Measurements from ENCODE around the gene RASGRF1.

RASGRF1 gene

GRCh38 chr15:78917888-78918287 is 172.7 kb downstream of the RASGRF1 start:
- no peak for ATAC-seq
- no peak for TF ChIP-seq OSR1 (CRISPR knock-in tag; IDR thresholded peaks at IDR 0.05)
- TF ChIP-seq ARNTL (CRISPR knock-in tag; IDR thresholded peaks at IDR 0.05; ENCODE audit: borderline replicate concordance, low read depth): no peak
- TF ChIP-seq GLIS3 (CRISPR knock-in tag; IDR thresholded peaks at IDR 0.05): no peak
- no peak for TF ChIP-seq PPARA (CRISPR knock-in tag; IDR thresholded peaks at IDR 0.05; ENCODE audit: borderline replicate concordance)
- TF ChIP-seq BACH2 (CRISPR knock-in tag; IDR thresholded peaks at IDR 0.05; ENCODE audit: borderline replicate concordance): no peak
- no peak for TF ChIP-seq RARB (CRISPR knock-in tag; IDR thresholded peaks at IDR 0.05)
- TF ChIP-seq TCF4 (CRISPR knock-in tag; IDR thresholded peaks at IDR 0.05; ENCODE audit: borderline replicate concordance): no peak
- TF ChIP-seq POU6F1 (CRISPR knock-in tag; IDR thresholded peaks at IDR 0.05; ENCODE audit: borderline replicate concordance, low read depth): no peak
- no peak for TF ChIP-seq ZFP3 (CRISPR knock-in tag; IDR thresholded peaks at IDR 0.05)
- TF ChIP-seq CSDC2 (CRISPR knock-in tag; IDR thresholded peaks at IDR 0.05): no peak

GRCh38 chr15:78916088-78916487 is 174.5 kb downstream of the RASGRF1 start:
- no peak for ATAC-seq
- TF ChIP-seq ISL1 (CRISPR knock-in tag; IDR thresholded peaks at IDR 0.05): no peak
- TF ChIP-seq RARB (CRISPR knock-in tag; IDR thresholded peaks at IDR 0.05): no peak
- TF ChIP-seq BACH2 (CRISPR knock-in tag; IDR thresholded peaks at IDR 0.05; ENCODE audit: borderline replicate concordance): no peak
- no peak for TF ChIP-seq ZC3H10 (CRISPR knock-in tag; IDR thresholded peaks at IDR 0.05)
- no peak for TF ChIP-seq CSRNP3 (CRISPR knock-in tag; IDR thresholded peaks at IDR 0.05)
- no peak for TF ChIP-seq TCF4 (CRISPR knock-in tag; IDR thresholded peaks at IDR 0.05; ENCODE audit: borderline replicate concordance)
- TF ChIP-seq PATZ1 (CRISPR knock-in tag; IDR thresholded peaks at IDR 0.05; ENCODE audit: borderline replicate concordance): no peak
- no peak for TF ChIP-seq CSDC2 (CRISPR knock-in tag; IDR thresholded peaks at IDR 0.05)
- no peak for TF ChIP-seq TOX (CRISPR knock-in tag; IDR thresholded peaks at IDR 0.05; ENCODE audit: borderline replicate concordance)

- no peak for TF ChIP-seq TSHZ2 (CRISPR knock-in tag; IDR thresholded peaks at IDR 0.05)
- TF ChIP-seq PATZ1 (CRISPR knock-in tag; IDR thresholded peaks at IDR 0.05; ENCODE audit: borderline replicate concordance): no peak
- no peak for TF ChIP-seq RARB (CRISPR knock-in tag; IDR thresholded peaks at IDR 0.05)
- no peak for TF ChIP-seq ZNF70 (CRISPR knock-in tag; IDR thresholded peaks at IDR 0.05)
- no peak for TF ChIP-seq ESRRG (CRISPR knock-in tag; IDR thresholded peaks at IDR 0.05)
- no peak for TF ChIP-seq GLIS3 (CRISPR knock-in tag; IDR thresholded peaks at IDR 0.05)
- TF ChIP-seq OSR1 (CRISPR knock-in tag; IDR thresholded peaks at IDR 0.05): no peak
- no peak for TF ChIP-seq ZNF565 (CRISPR knock-in tag; conservative IDR thresholded peaks at IDR 0.05; ENCODE audit: low read depth)
- TF ChIP-seq POU6F1 (CRISPR knock-in tag; IDR thresholded peaks at IDR 0.05; ENCODE audit: borderline replicate concordance, low read depth): no peak
- TF ChIP-seq ARNTL (CRISPR knock-in tag; IDR thresholded peaks at IDR 0.05; ENCODE audit: borderline replicate concordance, low read depth): no peak
- ATAC-seq: no peak
Observed at GRCh38 chr15:78915341-78916087, 175.1 kb downstream of the RASGRF1 start.

Measured in SK-N-SH treated with all-trans-retinoic acid at 6 μM for 48 hours (cell line).